Measurements from ENCODE around the gene SCARB1. TPM values are rescaled to one million over a fixed set of nuclear protein-coding genes. Genes with fewer than 3 reads are reported as not detected.

Gene SCARB1
- total RNA-seq, 1 donor from 2014 or later = 24.0 TPM

DNA sequence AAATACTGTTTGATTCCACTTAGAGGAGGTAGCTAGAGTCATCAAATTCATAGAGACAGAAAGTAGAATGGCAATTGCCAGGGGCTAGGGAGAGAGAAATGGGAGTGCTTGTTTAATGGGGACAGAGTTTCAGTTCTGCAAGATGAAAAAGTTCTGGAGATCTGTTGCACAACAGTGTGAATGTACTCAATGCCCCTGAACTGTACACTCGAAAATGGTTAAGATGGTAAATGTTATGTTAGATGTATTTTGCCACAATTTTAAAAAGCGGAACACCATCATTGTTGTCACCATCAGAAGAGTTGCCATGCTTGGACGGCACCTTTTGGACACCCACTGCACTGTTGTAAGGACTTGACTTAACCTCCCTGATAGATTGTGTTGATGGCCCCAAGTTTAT is 106.9 kb downstream of the SCARB1 start:
- no peak for DNase-seq
- peak overlapping the region; percentile 86 for H3K27ac ChIP-seq
- TF ChIP-seq CTCF (IDR thresholded peaks at IDR 0.05) = no peak
- no peak for ATAC-seq
- peaks cover 60% of the 10 kb centered on the region for H3K4me1 ChIP-seq
- H3K27me3 ChIP-seq (ENCODE audit: low read depth) = no peaks in the 10 kb centered on the region
- intact Hi-C loops (cut with DNase I) = no loop called here
- H3K9me3 ChIP-seq = no peaks in the 10 kb centered on the region
- H3K36me3 ChIP-seq = no peaks in the 10 kb centered on the region
- no peak overlapping the region for H3K4me3 ChIP-seq

DNA sequence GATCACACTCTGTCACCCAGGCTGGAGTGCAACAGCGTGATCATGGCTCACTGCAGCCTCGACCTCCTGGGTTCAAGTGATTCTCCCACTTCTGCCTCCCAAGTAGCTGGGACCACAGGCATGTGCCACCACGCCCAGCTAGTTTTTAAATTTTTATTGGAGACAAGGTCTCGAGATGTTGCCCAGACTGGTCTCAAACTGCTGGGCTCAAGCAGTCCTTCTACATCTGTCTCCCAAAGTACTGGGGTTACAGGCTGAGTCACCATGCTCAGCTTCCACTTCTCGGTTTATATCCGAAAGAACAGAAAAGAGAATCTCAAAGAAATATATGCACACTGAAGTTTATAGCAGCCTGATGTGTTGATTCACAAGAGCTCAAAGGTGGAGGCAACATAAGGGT is 107.5 kb downstream of the SCARB1 start:
- no peak for DNase-seq
- Histone ChIP-seq H3K27ac (peak overlapping the region; percentile 86), H3K4me1 (peaks cover 60% of the 10 kb centered on the region), H3K27me3 (ENCODE audit: low read depth) (no peaks in the 10 kb centered on the region), H3K4me3 (no peak overlapping the region), H3K9me3 (no peaks in the 10 kb centered on the region), H3K36me3 (no peaks in the 10 kb centered on the region)
- intact Hi-C loops (cut with DNase I) = no loop called here
- no peak for TF ChIP-seq CTCF (IDR thresholded peaks at IDR 0.05)
- no peak for ATAC-seq

DNA sequence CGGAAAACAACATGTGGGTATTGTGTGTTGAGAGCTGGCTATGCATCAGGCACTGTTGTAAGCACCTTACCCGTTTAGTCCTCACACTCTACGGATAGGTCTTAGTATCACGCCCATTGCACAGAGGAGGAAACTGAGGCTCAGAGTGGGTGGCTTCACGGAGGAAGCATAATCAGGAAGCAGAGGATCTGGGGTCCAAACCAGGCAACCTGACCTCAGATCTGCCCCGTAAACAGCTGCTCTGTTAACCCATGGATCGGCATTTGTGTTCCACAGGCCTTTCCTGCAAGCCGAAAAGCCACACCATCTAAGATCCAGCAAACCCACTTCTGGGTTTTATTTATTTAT is 107.9 kb downstream of the SCARB1 start:
- TF ChIP-seq CTCF (IDR thresholded peaks at IDR 0.05) = no peak

DNA sequence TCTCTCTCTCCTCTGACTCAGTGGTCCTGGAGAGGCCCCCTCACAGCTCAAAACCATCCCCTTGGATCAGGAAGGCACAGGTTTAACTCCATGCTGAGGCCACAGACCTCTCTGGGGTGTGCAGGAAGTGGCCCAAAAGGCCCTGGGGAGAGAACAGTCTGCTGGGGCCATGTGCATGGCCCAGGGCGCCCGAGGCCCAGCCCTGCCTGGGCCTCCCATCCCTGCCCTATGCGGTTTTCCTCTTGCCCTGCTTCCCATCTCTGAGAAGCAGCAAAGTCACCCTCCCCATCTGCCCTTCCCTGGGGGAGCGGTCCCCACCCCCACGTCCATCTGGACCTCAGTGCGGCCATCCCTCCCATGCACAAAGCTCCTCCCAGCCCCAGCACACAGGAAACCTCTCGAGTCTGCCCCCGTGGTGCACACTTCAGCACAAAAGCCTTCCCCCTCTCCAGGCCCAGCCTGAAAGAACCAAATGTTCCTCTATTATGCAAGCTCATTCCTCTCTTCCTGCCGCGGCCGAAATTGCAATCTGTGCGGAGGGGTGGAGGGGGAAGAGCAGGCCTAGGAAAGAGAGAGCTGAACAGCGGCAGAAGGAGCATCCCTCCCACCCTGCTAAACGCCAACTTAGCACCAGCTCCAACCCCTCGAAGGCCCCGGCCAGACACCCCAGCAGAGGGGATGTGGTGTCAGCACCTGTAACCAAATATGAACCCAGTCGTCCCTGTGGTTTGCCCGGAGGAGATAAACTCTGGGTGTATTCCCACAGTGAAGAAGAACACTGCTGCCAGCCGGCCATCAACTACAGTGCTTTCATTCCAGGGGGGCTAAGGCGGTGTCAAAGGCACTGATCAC is 108.5 kb downstream of the SCARB1 start:
- H3K27me3 ChIP-seq (ENCODE audit: low read depth) = no peaks in the 10 kb centered on the region
- H3K27ac ChIP-seq = peak overlapping the region; percentile 86
- intact Hi-C loops (cut with DNase I) = no loop called here
- H3K9me3 ChIP-seq = no peaks in the 10 kb centered on the region
- DNase-seq = peak; percentile 94
- no peaks in the 10 kb centered on the region for H3K36me3 ChIP-seq
- H3K4me1 ChIP-seq = peaks cover 56% of the 10 kb centered on the region
- no peak for TF ChIP-seq CTCF (IDR thresholded peaks at IDR 0.05)
- H3K4me3 ChIP-seq = no peak overlapping the region
- ATAC-seq = peak; percentile 94 to 95

More for the DNA sequence above, 107.9 kb downstream of the SCARB1 start:
- Histone ChIP-seq H3K9me3 (no peaks in the 10 kb centered on the region), H3K4me3 (no peak overlapping the region), H3K27ac (peak overlapping the region; percentile 86), H3K36me3 (no peaks in the 10 kb centered on the region), H3K27me3 (ENCODE audit: low read depth) (no peaks in the 10 kb centered on the region), H3K4me1 (peaks cover 60% of the 10 kb centered on the region)
- intact Hi-C loops (cut with DNase I) = no loop called here
- no peak for DNase-seq
- ATAC-seq = no peak

- no peak for DNase-seq
- TF ChIP-seq CTCF (IDR thresholded peaks at IDR 0.05) = no peak
- no peak overlapping the region for H3K4me3 ChIP-seq
- no peaks in the 10 kb centered on the region for H3K27me3 ChIP-seq (ENCODE audit: low read depth)
- no peak for ATAC-seq
- intact Hi-C loops (cut with DNase I) = no loop called here
- H3K9me3 ChIP-seq = no peaks in the 10 kb centered on the region
- H3K27ac ChIP-seq = peak overlapping the region; percentile 86
- peaks cover 49% of the 10 kb centered on the region for H3K4me1 ChIP-seq
- H3K36me3 ChIP-seq = no peaks in the 10 kb centered on the region
These were observed 109.2 kb downstream of the SCARB1 start for GRCh38 chr12:124754491-124754890.

Measured in lower lobe of right lung (tissue), 2 donors.